Mesenteric fat pad (tissue), 1 donor: Measurements from ENCODE around the gene TSPAN33. TPM values are rescaled to one million over a fixed set of nuclear protein-coding genes. Genes with fewer than 3 reads are reported as not detected.

Experiments used
- DNase-seq: peaks from one replicate; pipeline ENCODE4 v3.0.0-alpha.2; 2020; ENCODE audit warnings: low spot score
- total RNA-seq: library from RNA; stranded (reverse); fragmentation: NEBNext Ultra II Directional; extraction: Animal tissue kit (Norgen Biotek cat#: 25700); gene quantifications from one replicate; pipeline ENCODE4 v1.2.1, GENCODE V29; 2021
- donor health status: DM: yes; HTN: yes; CAD: no.

The TSPAN33 gene
- total RNA-seq, 1 donor from 2014 or later, result 9.7 TPM

DNA sequence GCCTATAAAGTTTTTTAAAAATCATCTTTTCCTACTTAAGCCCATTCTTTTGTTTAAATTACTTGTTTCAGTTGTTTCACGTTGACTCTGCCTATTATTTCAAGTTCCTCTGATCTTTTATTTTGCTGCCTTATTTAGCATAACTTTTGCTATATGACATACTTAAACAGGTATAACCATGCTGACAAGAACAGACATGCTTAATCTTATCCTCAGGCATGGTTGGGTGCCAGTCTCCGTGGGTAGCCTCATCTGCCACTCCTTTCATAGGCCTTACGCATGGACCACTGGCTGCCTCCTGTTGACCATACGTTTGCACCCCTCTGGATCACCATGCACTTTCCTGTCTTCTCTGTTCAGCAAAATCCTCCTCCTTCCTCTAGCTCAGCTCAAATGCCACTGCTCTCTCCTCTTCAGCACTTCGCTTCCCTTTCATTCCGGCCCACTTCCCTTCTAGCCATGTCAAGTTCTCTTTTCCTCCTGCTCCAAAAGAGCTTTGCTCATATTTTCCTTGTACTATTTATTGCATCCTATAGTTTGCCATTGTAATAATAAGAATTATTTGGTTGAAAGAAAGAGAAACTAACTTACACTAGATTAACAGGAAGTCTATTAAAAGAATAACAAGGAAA, 10.0 kb upstream of the TSPAN33 start:
- DNase-seq, result no peak

- no peak for DNase-seq
Measured at GRCh38 chr7:129136887-129137642, 7.4 kb upstream of the TSPAN33 start.

- no peak for DNase-seq
Measured at GRCh38 chr7:129143724-129144094, 798 bp upstream of the TSPAN33 start.

DNA sequence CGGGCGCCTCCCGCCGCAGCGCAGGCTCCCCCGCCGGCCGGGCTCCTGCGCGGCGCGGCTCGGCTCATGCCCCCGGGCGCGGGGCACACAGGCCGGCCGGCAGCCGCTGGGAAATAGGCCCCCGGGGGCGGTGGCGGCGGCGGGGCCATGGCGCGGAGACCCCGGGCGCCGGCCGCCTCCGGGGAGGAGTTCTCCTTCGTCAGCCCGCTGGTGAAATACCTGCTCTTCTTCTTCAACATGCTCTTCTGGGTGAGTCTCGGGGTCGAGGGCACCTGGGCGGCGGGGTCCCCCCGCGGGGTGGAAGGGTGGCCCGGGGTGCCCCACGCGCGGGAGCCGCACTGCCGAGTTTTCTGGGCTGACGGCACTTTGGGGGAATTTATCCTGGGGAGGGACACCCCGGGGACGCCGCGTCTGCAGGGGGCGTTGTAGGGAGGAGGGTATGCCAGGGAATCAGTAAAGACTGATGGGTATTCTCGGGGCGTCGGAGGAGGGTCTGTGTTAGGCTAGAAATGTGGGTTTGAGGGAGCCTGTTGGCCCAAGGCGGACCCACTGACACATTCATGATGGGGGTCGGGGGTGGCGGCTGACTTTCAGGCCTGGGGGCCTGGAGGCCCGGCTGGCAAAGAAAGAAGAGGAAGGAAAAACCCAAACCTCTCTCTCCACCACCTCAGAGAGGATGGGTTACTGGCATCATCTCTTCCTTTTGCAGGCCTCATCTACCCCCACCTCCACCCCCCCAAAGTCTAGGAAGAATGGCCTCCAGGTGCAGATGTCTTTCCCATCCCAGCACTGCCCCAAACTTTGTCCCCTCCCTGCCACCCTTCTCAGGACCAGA, 544 bp downstream of the TSPAN33 start:
- no peak for DNase-seq

DNA sequence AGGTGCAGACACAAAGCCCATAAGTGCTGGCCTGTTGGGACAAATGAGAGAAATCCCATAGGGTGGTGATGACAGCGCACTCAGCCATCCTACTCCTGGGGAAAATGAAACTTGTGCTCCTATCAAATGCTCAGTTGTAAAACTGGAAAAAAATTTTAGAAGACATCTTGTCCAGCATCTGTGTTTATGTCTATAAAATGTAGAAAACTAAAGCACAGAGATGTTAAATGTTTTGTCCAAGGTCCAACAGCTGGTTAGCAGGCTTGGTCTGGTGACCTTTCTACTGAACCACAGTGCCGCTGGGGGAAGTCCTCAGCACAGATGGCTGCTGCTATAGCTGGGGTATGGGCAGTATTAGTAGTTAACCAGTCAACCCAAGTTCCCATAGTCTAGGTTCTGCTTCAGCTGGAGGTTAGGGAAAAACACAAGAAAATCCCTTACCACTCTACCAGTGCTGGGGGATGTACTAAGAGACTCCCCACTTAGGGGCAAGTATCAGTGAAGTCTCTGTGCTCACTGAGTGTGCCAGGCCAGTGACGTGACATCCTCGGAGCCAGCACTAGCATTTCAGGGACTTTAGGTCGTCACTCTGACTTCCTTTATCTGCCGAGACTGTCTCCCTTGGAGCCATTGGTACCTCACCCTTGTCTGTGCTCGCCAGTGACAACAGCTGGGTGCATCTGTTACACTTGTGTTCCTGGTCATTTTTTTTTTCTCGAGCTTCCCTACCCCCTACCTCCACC, 1.9 kb downstream of the TSPAN33 start:
- DNase-seq, result no peak

DNA sequence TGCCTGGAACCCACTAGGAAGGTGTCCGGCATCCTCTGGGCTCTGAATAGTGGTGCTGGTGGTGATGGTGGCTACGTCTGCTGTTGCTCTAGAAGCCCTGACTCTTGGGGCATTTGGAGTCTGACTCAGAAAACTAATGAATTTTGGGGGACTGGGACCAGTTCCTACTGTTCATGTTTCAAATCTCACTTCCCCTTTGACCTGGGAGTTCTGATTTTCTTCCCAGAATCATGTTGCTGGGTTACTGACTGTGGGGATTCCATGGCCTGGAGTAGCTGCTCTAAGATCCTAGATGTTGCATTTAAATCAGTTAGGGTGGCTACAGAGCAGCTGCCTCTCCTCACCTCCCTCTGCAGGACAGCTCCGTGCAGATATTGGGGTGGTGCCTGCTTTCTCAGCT, 3.2 kb downstream of the TSPAN33 start:
- DNase-seq, result no peak

- DNase-seq, result no peak
Measured at GRCh38 chr7:129149511-129149910, 5.0 kb downstream of the TSPAN33 start.

GRCh38 chr7:129150199-129150996, 5.9 kb downstream of the TSPAN33 start:
- no peak for DNase-seq

DNA sequence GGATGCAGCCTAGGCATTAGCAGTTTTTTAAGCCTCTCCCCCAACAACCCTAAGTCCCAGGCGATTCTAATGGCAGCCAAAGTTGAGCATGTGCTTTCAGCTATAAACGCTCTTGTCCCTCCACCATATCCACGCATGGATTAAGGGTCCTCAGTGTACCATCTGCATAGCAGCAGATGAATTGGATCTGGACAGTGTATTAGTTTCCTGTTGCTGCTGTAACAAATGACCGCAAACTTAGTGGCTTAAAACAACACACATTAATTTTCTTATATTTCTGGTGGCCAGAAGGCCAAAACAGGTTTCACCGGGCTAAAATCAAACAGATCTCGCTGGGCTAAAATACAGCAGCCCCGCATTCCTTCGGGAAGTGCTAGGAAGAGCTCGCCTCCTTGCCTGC, 13.1 kb downstream of the TSPAN33 start:
- no peak for DNase-seq

GRCh38 chr7:129159539-129159938, 15.0 kb downstream of the TSPAN33 start:
- no peak for DNase-seq

DNA sequence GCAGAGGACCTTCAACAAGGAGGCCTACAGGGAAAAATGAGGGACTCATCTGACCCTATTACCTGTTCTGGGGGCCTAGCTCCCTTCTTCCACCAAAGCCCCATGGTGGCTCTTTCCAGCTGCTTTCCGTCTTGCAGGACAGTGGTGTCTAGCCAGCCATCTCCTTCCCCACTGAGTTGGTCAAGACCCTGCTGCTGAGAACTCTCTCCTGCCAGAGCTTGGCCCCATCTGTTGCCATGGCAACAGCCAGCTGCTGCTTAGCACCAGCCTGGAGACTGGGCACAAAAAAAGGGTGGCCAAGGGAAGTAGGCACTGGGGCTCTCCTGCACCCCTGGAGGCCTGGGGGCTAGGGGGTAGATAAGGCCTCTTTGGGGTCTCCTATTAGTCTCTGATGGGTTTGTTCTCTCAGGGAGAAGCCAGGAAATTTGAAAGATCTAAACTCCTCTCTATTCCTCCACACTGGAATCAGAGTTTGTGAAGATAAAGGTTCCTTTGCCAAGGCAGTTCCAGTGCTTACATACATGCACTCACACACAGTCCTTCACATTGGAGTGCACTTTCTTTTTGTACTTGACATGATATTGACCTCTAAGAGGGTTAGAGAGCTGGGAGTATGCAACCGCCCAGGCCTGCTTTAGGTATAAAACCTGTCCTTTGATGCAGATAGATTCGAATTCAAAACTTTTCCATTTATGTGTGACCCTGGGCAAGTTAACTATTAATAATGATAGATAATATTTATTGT, 15.8 kb downstream of the TSPAN33 start:
- DNase-seq, result no peak

DNA sequence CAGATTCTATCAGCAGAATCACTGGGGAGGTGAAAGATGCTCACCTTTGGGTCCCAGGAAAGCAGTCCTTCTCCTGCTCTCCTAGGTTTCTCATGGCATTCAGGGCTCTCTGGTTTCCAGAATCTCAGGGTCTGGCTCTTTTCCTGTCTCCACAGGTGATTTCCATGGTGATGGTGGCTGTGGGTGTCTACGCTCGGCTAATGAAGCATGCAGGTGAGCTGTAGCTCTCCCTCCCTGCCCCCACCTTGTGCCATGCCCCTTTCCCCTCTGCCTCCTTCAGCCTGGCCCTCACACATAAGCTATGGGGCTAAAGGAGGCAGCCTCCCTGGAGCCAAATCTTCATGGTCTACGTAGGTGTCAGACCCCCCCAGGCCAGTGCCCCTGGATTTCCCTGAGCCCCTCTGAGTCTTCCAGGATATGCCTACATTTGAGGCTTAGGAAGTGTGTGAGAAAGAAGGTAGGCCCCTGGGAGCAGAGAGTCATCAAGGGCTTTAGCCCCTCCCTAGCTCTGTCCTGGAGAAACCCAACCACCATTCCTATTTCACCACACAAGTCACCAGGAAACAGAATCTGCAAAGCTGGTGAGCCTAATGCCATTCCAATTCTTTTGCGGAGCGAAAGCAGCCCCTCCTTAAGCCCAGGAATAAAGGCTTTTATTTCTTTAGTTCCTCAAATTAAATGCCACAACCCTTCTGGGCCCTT, 17.2 kb downstream of the TSPAN33 start:
- DNase-seq, result no peak

DNA sequence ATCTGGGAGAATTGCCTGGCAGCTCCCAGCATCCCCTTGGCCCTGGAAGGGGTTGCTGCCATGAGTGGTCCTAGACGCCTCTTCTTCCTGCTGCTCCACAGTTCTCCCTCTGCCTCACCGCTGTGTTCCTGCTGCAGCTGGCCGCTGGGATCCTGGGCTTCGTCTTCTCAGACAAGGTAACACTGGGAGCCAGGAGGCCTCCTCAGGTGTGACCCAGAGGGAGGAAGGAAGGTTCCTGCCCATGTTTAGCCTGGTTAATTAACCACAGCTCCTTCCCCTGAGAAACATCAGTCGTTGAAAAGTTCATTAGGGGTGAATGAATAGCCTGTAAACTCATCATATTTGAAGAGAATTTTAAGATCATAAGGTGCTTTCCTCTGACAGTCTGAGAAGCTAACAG, 18.2 kb downstream of the TSPAN33 start:
- no peak for DNase-seq

GRCh38 chr7:129163875-129164544, 19.5 kb downstream of the TSPAN33 start:
- DNase-seq, result no peak

- no peak for DNase-seq
Measured at GRCh38 chr7:129166745-129167144, 22.2 kb downstream of the TSPAN33 start.

DNA sequence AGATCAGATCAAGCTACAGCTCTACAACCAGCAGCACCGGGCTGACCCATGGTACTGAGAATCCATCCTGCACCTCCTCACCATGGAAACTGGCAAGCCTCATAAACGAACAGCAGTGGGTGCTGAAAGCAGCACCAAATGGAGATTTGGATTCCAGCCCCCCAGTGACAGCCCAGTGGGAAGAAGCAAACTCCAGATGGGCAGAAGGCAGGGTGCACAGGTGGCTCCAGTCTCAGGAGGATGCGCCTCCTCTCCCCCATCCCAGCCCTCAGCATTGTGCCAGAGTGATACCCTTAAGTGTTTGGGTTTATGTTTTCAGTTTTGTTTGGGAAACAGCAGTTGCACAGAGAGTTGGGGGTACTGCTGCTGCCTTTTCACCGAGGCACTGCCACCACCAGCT, 23.3 kb downstream of the TSPAN33 start:
- DNase-seq, result no peak

DNA sequence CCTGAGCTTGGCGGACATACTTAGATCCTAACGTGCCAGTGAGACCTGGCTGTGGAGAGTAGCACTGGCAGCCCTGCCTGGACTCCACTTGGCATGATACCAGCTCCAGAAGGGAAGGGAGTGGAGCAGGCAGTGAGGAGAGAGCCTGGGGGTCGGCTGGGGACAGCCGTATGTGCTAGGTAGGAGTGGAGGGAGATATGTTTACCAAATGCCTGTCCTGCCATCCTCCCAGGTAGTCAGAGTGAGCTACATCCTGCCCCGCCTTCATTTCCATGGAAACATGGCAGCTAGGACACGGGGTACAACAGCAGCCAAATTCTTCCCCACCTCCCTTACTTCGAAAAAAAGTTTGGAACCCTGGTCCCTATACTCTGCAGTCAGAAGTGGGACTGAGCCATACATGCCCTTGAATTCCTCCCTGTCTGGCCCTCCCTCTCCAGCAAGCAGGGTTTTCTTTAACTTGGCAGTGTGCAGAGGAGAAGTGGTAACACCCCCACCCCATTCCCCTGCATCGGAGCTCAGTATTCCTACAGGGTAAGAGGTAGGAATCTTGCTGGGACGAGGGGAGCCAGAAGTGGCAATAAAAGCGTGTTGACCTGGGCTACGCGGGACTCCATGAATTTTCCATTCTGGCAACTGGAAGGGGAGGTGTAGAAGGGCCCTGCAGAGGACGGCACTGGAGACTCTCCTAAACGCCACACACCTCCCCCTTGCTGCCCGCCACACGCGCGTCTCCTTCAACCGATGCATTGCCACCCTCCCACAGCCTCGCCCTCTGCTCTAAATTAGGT, 23.9 kb downstream of the TSPAN33 start:
- no peak for DNase-seq

- DNase-seq, result no peak
Measured at GRCh38 chr7:129169171-129169671, 24.7 kb downstream of the TSPAN33 start.
